ENCODE results near the gene SLC11A2.

GRCh38 chr12:50947933-50948626, 78.1 kb downstream of the SLC11A2 start:
- TF ChIP-seq EP300 (IDR thresholded peaks at IDR 0.05) (no peak), CTCF (IDR thresholded peaks at IDR 0.05) (no peak), POLR2A (IDR thresholded peaks at IDR 0.05) (no peak)
